Body of pancreas (tissue), 4 donors: Measurements from ENCODE around the gene C11orf16.

Experiments used
- POLR2A ChIP-seq, 3 donors: fragments of 450-650 bp; IDR thresholded peaks; one replicate each; pipeline ENCODE4 v1.6.1; 2016; ENCODE audit warnings: antibody characterized with exemption in 3 of 3, mild to moderate bottlenecking in 2 of 3
- TF ChIP-seq, protein P1 (sequence below), 7 experiments: fragments of 450-650 bp in 4 of 7; fragments of 200-600 bp in 3 of 7; sonication (generic) in 3 of 7; IDR thresholded peaks; one replicate each; pipeline ENCODE4 v1.5.1; 2016 to 2019; ENCODE audit warnings: antibody characterized with exemption in 7 of 7

GRCh38 chr11:8934742-8935488 lies 2.2 kb upstream of the C11orf16 start:
- TF ChIP-seq POLR2A (IDR thresholded peaks at IDR 0.05) = no peak
- TF ChIP-seq, protein P1, sequence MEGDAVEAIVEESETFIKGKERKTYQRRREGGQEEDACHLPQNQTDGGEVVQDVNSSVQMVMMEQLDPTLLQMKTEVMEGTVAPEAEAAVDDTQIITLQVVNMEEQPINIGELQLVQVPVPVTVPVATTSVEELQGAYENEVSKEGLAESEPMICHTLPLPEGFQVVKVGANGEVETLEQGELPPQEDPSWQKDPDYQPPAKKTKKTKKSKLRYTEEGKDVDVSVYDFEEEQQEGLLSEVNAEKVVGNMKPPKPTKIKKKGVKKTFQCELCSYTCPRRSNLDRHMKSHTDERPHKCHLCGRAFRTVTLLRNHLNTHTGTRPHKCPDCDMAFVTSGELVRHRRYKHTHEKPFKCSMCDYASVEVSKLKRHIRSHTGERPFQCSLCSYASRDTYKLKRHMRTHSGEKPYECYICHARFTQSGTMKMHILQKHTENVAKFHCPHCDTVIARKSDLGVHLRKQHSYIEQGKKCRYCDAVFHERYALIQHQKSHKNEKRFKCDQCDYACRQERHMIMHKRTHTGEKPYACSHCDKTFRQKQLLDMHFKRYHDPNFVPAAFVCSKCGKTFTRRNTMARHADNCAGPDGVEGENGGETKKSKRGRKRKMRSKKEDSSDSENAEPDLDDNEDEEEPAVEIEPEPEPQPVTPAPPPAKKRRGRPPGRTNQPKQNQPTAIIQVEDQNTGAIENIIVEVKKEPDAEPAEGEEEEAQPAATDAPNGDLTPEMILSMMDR (IDR thresholded peaks at IDR 0.05) = no peak
